Endothelial cell of umbilical vein (primary cell): ENCODE measurements around the gene TRAPPC3L. TPM values are rescaled to one million over a fixed set of nuclear protein-coding genes. Genes with fewer than 3 reads are reported as not detected.

ENCODE experiments used
- BruUV-seq: library from RNA; stranded (reverse); fragments of 400-500 nt; replicated peaks from 2 replicates; lab custom pipeline; 2021; lab: Mats Ljungman, UMichigan
- CTCF ChIA-PET: fragments of 300-600, 350-600 bp; sonication (Branson Sonifier 250); formaldehyde crosslinking; loops from one replicate; lab custom pipeline; 2021; ENCODE audit warnings: antibody characterized with exemption, inconsistent platforms; lab: Charles Lee
- POLR2A ChIA-PET: fragments of 300-600, 350-600 bp; sonication (Branson Sonifier 250); formaldehyde crosslinking; loops from one replicate; lab custom pipeline; 2021; ENCODE audit warnings: antibody characterized with exemption, inconsistent platforms; lab: Charles Lee
- DNase-seq: peaks from one replicate; pipeline ENCODE4 v3.0.0-alpha.2; 2011; ENCODE audit warnings: low read depth, low spot score
- FAIRE-seq: peaks from 2 replicates; lab custom pipeline; 2011; peaks lifted over from hg19 to GRCh38; lab: Jason Lieb, UNC
- H2AFZ ChIP-seq: 2 replicates; pipeline ENCODE4 v1.6.0; 2012; ENCODE audit warnings: low read depth, low read length, control low read depth, inconsistent platforms
- H3K27ac ChIP-seq: 2 replicates; pipeline ENCODE4 v1.5.1; 2011; ENCODE audit warnings: low read depth, mild to moderate bottlenecking, control low read depth, low read length, moderate library complexity; ENCODE audit not compliant: insufficient read depth
- H3K27me3 ChIP-seq, 2 experiments: 2 replicates each; pipeline versions ENCODE4 v1.6.0 to v1.6.1; 2011; ENCODE audit warnings: low read length in 2 of 2, mixed read lengths in 1 of 2; ENCODE audit not compliant: control insufficient read depth in 2 of 2, insufficient read depth in 2 of 2
- H3K36me3 ChIP-seq, 2 experiments: 2 replicates in 1 of 2; 3 replicates in 1 of 2; pipeline ENCODE4 v1.5.1; 2011; ENCODE audit warnings: low read length in 2 of 2, mild to moderate bottlenecking in 1 of 2, moderate library complexity in 1 of 2; ENCODE audit not compliant: control insufficient read depth in 2 of 2, insufficient read depth in 2 of 2; ENCODE audit errors: extremely low read depth in 1 of 2
- H3K4me1 ChIP-seq: 3 replicates; pipeline ENCODE4 v1.5.1; 2011; ENCODE audit warnings: mild to moderate bottlenecking, low read length; ENCODE audit not compliant: control insufficient read depth, insufficient read depth; ENCODE audit errors: extremely low read depth
- H3K4me2 ChIP-seq: 2 replicates; pipeline ENCODE4 v1.6.1; 2011; ENCODE audit warnings: low read length, control low read depth, mixed read lengths; ENCODE audit not compliant: insufficient read depth
- H3K4me3 ChIP-seq, 3 experiments: fragments of 200-600 bp in 1 of 3; sonication (generic), shearing (Covaris generic) in 1 of 3; replicated peaks in 1 of 3; 2 replicates each; pipeline ENCODE4 v1.5.1; 2011 to 2016; ENCODE audit warnings: control low read depth in 3 of 3, low read length in 3 of 3, mild to moderate bottlenecking in 2 of 3, inconsistent platforms in 1 of 3, low read depth in 1 of 3, moderate library complexity in 1 of 3; ENCODE audit not compliant: insufficient read depth in 1 of 3
- H3K79me2 ChIP-seq: 2 replicates; pipeline ENCODE4 v1.6.0; 2012; ENCODE audit warnings: low read length, inconsistent platforms; ENCODE audit not compliant: control insufficient read depth, insufficient read depth
- H3K9ac ChIP-seq: replicated peaks from 2 replicates; pipeline ENCODE3; 2011; ENCODE audit warnings: low read length, control low read depth; ENCODE audit not compliant: insufficient read depth; ENCODE audit errors: extremely low read depth
- H3K9me1 ChIP-seq: replicated peaks from 3 replicates; pipeline ENCODE4 v1.6.0; 2011; ENCODE audit warnings: mild to moderate bottlenecking, low read length; ENCODE audit not compliant: control insufficient read depth, insufficient read depth; ENCODE audit errors: extremely low read depth
- H3K9me3 ChIP-seq: replicated peaks from 2 replicates; pipeline ENCODE4 v1.5.1; 2012; ENCODE audit warnings: low read length, inconsistent platforms; ENCODE audit not compliant: control insufficient read depth, insufficient read depth
- H4K20me1 ChIP-seq: replicated peaks from 2 replicates; pipeline ENCODE3; 2011; ENCODE audit warnings: mild to moderate bottlenecking, low read length; ENCODE audit not compliant: control insufficient read depth, insufficient read depth; ENCODE audit errors: extremely low read depth
- FOS ChIP-seq: IDR thresholded peaks from 2 replicates; pipeline ENCODE4 v1.6.1; 2011; ENCODE audit warnings: mild to moderate bottlenecking, low read length, moderate library complexity, borderline replicate concordance; ENCODE audit not compliant: insufficient read depth
- GATA2 ChIP-seq: IDR thresholded peaks from 2 replicates; pipeline ENCODE4 v1.7.0; 2011; ENCODE audit warnings: low read depth, mild to moderate bottlenecking, moderate library complexity, mixed read lengths, low read length; ENCODE audit not compliant: insufficient read length, insufficient read depth
- JUN ChIP-seq: IDR thresholded peaks from 2 replicates; pipeline ENCODE4 v1.6.1; 2011; ENCODE audit warnings: borderline replicate concordance, low read depth; ENCODE audit not compliant: insufficient read length, insufficient read depth
- MYC ChIP-seq: IDR thresholded peaks from one replicate; pipeline ENCODE4 v1.6.1; 2011; ENCODE audit warnings: mild to moderate bottlenecking, low read depth, low read length
- POLR2A ChIP-seq: IDR thresholded peaks from 2 replicates; pipeline ENCODE4 v1.6.1; 2012; ENCODE audit warnings: low read depth, mild to moderate bottlenecking, control low read depth, low read length
- POLR2AphosphoS5 ChIP-seq: IDR thresholded peaks from 2 replicates; pipeline ENCODE4 v1.6.1; 2012; ENCODE audit warnings: low read depth, mild to moderate bottlenecking, control low read depth, low read length, moderate library complexity; ENCODE audit not compliant: insufficient read depth
- dilution Hi-C: fragments of 300-500 bp; cut with MboI; formaldehyde crosslinking; loops from one replicate; pipeline ENCODE4 v1.15.0; 2019; ENCODE audit warnings: low sequenced_read_pairs; ENCODE audit not compliant: extremely low pct_ligation_motif_present
- intact Hi-C: fragments of 100-400 bp; cut with micrococcal nuclease; formaldehyde crosslinking; loops from one replicate; pipeline ENCODE4 v1.10.0; 2022
- polyA plus RNA-seq, 4 experiments: library from polyadenylated mRNA; depleted of rRNA in 3 of 4; stranded (reverse) in 3 of 4; unstranded in 1 of 4; fragments of >200 nt; gene quantifications; 2 replicates each; pipeline versions ENCODE4 v1.2.1 to v1.2.3, GENCODE V29; 2011 to 2012; ENCODE audit warnings: missing spikeins in 1 of 4
- total RNA-seq: library from RNA; stranded (reverse); gene quantifications from 2 replicates; pipeline ENCODE4 v1.2.3, GENCODE V29; 2021
- TF ChIP-seq, protein P1 (sequence below): IDR thresholded peaks from 2 replicates; pipeline ENCODE4 v1.6.1; 2011; ENCODE audit not compliant: insufficient read depth, insufficient read length
- TF ChIP-seq, protein P2 (sequence below), 2 donors: IDR thresholded peaks; 1 replicate in 1 of 2; 2 replicates in 1 of 2; pipeline ENCODE4 v1.5.1; 2011; ENCODE audit warnings: low read length in 2 of 2, mild to moderate bottlenecking in 2 of 2, moderate library complexity in 2 of 2, control low read depth in 1 of 2, inconsistent platforms in 1 of 2, low read depth in 1 of 2; ENCODE audit not compliant: insufficient read depth in 1 of 2; ENCODE audit errors: extremely low read depth in 1 of 2

The TRAPPC3L gene
- total and polyA plus RNA-seq, 2 donors (not counting 3 experiments of a cell fraction or from before 2014, with no cell fraction given), result 0.38 TPM; not detected in 1

DNA sequence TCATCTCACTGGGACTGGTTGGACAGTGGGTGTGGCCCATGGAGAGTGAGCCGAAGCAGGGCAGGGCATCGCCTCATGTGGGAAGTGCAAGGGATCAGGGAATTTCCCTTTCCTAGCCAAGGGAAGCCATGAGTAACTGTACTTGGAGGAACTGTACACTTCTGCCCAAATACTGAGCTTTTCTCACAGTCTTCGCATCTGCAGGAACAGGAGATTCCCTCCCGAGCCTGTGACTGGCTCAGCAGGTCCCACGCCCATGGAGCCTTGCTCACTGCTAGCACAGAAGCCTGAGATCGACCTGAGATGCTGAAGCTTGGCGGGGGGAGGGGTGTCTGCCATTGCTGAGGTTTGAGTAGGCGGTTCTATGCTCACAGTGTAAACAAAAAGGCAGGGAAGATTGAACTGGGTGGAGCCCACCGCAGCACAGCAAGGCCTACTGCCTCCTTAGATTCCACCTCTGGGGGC is 44.5 kb downstream of the TRAPPC3L start:
- FAIRE-seq (no peak), DNase-seq (no peak)
- H3K27me3 ChIP-seq, result peaks cover 0 to 2% of the 10 kb centered on the region in 2 experiments
- no peak overlapping the region for H3K27ac ChIP-seq
- H3K79me2 ChIP-seq, result no peaks in the 10 kb centered on the region
- H3K9ac ChIP-seq, result no peak overlapping the region
- TF ChIP-seq, protein P1, sequence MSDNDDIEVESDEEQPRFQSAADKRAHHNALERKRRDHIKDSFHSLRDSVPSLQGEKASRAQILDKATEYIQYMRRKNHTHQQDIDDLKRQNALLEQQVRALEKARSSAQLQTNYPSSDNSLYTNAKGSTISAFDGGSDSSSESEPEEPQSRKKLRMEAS, result no peak
- no peak for TF ChIP-seq JUN
- no peak for TF ChIP-seq MYC
- no peak for TF ChIP-seq GATA2
- TF ChIP-seq FOS, result no peak
- TF ChIP-seq, protein P2, sequence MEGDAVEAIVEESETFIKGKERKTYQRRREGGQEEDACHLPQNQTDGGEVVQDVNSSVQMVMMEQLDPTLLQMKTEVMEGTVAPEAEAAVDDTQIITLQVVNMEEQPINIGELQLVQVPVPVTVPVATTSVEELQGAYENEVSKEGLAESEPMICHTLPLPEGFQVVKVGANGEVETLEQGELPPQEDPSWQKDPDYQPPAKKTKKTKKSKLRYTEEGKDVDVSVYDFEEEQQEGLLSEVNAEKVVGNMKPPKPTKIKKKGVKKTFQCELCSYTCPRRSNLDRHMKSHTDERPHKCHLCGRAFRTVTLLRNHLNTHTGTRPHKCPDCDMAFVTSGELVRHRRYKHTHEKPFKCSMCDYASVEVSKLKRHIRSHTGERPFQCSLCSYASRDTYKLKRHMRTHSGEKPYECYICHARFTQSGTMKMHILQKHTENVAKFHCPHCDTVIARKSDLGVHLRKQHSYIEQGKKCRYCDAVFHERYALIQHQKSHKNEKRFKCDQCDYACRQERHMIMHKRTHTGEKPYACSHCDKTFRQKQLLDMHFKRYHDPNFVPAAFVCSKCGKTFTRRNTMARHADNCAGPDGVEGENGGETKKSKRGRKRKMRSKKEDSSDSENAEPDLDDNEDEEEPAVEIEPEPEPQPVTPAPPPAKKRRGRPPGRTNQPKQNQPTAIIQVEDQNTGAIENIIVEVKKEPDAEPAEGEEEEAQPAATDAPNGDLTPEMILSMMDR (IDR thresholded peaks at IDR 0.05; ENCODE audit: extremely low read depth in 1 of 2, insufficient read depth in 1 of 2, low read depth in 1 of 2, low read length in 2 of 2), result no peak
- no peak for TF ChIP-seq POLR2A
- no peak for TF ChIP-seq POLR2AphosphoS5
- dilution Hi-C loops (no loop called here), intact Hi-C loops (no loop called here)
- H3K4me3 ChIP-seq, result no peak overlapping the region
- POLR2A ChIA-PET, result no interaction called here
- no peaks in the 10 kb centered on the region for H3K9me1 ChIP-seq
- H3K4me1 ChIP-seq, result no peaks in the 10 kb centered on the region
- H3K36me3 ChIP-seq, result no peaks in the 10 kb centered on the region
- H4K20me1 ChIP-seq, result no peaks in the 10 kb centered on the region
- CTCF ChIA-PET, result interaction anchor here (1.2 to 3.2 kb wide), 2 partner anchors 11 to 214 kb away, joined by 4 to 13 read pairs; partner anchors contain the start of gene CALHM5
- no peaks in the 10 kb centered on the region for H3K9me3 ChIP-seq
- H3K4me2 ChIP-seq, result no peak overlapping the region
- no TSS peak for BruUV-seq
- no peak overlapping the region for H2AFZ ChIP-seq
